ENCODE results near the gene C20orf204. TPM values are rescaled to one million over a fixed set of nuclear protein-coding genes. Genes with fewer than 3 reads are reported as not detected.
A peak's percentile ranks its signal among the peaks of the same experiment; 100 is the strongest.

The C20orf204 gene
- total and polyA plus RNA-seq, 2 experiments from 2014 or later, result 0.14 to 0.32 TPM

DNA sequence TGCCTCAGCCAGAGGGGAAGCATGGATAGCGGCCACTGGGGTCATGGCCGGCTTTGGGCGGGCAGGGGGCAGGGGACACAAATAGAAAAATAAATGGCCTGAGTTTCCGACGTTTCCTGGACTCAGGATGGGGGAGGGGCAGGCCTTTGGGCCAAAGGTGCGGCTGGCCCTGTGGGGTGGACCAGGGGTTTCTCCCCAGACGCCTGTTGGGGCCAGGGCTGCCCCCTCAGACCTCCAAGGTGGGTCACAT, 20.6 kb downstream of the C20orf204 start:
- no peaks in the 10 kb centered on the region for H3K4me1 ChIP-seq (ENCODE audit: insufficient read depth)
- H3K4me3 ChIP-seq, result no peak overlapping the region

DNA sequence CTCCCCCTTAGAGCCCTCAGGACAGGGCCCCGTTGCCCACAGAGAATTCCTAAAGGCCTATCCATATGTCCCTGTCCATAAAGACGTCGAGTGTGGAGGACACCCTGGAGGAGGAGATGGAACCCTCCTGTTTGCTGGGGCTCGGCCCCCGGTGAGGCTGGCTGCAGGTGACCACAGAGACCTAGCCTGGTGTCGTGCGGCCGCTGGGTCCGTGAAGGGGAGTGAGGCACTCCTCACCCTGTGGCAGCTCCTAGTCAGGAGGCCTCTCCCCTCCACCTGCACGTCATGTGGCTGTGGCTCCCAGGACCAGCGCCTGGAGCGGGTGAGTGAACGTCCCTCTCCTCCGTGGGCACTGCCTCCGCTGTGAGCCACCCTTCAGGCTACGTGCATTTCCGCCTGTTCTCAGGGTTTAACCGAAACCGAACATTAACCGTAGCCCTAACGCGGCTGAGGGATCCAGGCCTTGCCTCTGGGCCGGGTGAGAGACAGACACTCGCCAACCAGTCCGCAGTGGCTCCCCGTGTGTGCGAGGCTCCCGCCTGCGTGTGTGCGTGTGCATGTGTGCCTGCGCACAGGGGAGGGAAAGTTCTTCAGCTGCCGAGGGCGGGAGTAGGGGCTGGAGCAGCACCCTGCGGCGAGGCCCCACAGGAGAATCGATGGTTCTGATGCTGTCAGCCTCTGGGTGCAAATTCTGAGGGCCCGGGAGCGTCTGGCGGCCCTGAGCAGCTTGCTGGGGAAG, 21.1 kb downstream of the C20orf204 start:
- in situ Hi-C loops (cut with MboI), result no loop called here
- no peak for DNase-seq
- Histone ChIP-seq H3K79me2 (ENCODE audit: insufficient read depth) (no peaks in the 10 kb centered on the region), H3K4me1 (ENCODE audit: insufficient read depth) (no peaks in the 10 kb centered on the region), H3F3A (ENCODE audit: insufficient read depth) (no peaks in the 10 kb centered on the region), H3K9ac (no peak overlapping the region), H3K27ac (no peak overlapping the region), H2AFZ (no peak overlapping the region), H3K36me3 (ENCODE audit: low read depth) (no peaks in the 10 kb centered on the region), H4K20me1 (ENCODE audit: insufficient read depth) (no peaks in the 10 kb centered on the region), H3K9me3 (ENCODE audit: low read depth) (no peaks in the 10 kb centered on the region), H3K27me3 (replicated peaks; ENCODE audit: insufficient read depth) (no peaks in the 10 kb centered on the region), H3K4me3 (no peak overlapping the region), H3K9me2 (ENCODE audit: insufficient read depth) (no peaks in the 10 kb centered on the region), H3K4me2 (ENCODE audit: unreplicated experiment) (no peak overlapping the region)
- 60 to 71% methylated on average over 33 to 39 of the region's 39 CpGs for WGBS, 2 experiments (ENCODE audit: low coverage in 1 of 2, low lambda C conversion rate in 2 of 2, missing lambda C conversion rate in 2 of 2)
- TF ChIP-seq EZH2phosphoT487 (IDR thresholded peaks at IDR 0.05; ENCODE audit: insufficient read depth, low read depth) (no peak), EZH2 (IDR thresholded peaks at IDR 0.05; ENCODE audit: insufficient read depth, poor library complexity, severe bottlenecking) (no peak)

More for the DNA sequence above, 20.6 kb downstream of the C20orf204 start:
- TF ChIP-seq EZH2 (IDR thresholded peaks at IDR 0.05; ENCODE audit: insufficient read depth, poor library complexity, severe bottlenecking), result no peak
- TF ChIP-seq EZH2phosphoT487 (IDR thresholded peaks at IDR 0.05; ENCODE audit: insufficient read depth, low read depth), result no peak
- Histone ChIP-seq H3K27me3 (replicated peaks; ENCODE audit: insufficient read depth) (no peaks in the 10 kb centered on the region), H4K20me1 (ENCODE audit: insufficient read depth) (no peaks in the 10 kb centered on the region), H3F3A (ENCODE audit: insufficient read depth) (no peaks in the 10 kb centered on the region), H2AFZ (no peak overlapping the region), H3K9me2 (ENCODE audit: insufficient read depth) (no peaks in the 10 kb centered on the region), H3K27ac (no peak overlapping the region), H3K36me3 (ENCODE audit: low read depth) (no peaks in the 10 kb centered on the region), H3K9ac (no peak overlapping the region), H3K4me2 (ENCODE audit: unreplicated experiment) (no peak overlapping the region), H3K9me3 (ENCODE audit: low read depth) (no peaks in the 10 kb centered on the region), H3K79me2 (ENCODE audit: insufficient read depth) (no peaks in the 10 kb centered on the region)
- WGBS, 2 experiments (ENCODE audit: low coverage in 1 of 2, low lambda C conversion rate in 2 of 2, missing lambda C conversion rate in 2 of 2), result 57 to 74% methylated on average over 6 to 7 of the region's 7 CpGs
- no peak for DNase-seq
- in situ Hi-C loops (cut with MboI), result no loop called here

- no peak overlapping the region for H3K9ac ChIP-seq
- no peaks in the 10 kb centered on the region for H3K9me3 ChIP-seq (ENCODE audit: low read depth)
- H3K27me3 ChIP-seq (replicated peaks; ENCODE audit: insufficient read depth), result no peaks in the 10 kb centered on the region
- TF ChIP-seq EZH2 (IDR thresholded peaks at IDR 0.05; ENCODE audit: insufficient read depth, poor library complexity, severe bottlenecking), result no peak
- TF ChIP-seq EZH2phosphoT487 (IDR thresholded peaks at IDR 0.05; ENCODE audit: insufficient read depth, low read depth), result no peak
- 0 out of 2 replicates have a peak, but pooled peaks cover 5% of the 10 kb centered on the region for H3K4me1 ChIP-seq (ENCODE audit: insufficient read depth)
- H3K36me3 ChIP-seq (ENCODE audit: low read depth), result no peaks in the 10 kb centered on the region
- no peak overlapping the region for H2AFZ ChIP-seq
- H3K79me2 ChIP-seq (ENCODE audit: insufficient read depth), result no peaks in the 10 kb centered on the region
- H3F3A ChIP-seq (ENCODE audit: insufficient read depth), result no peaks in the 10 kb centered on the region
- H3K9me2 ChIP-seq (ENCODE audit: insufficient read depth), result no peaks in the 10 kb centered on the region
- no peaks in the 10 kb centered on the region for H4K20me1 ChIP-seq (ENCODE audit: insufficient read depth)
- no peak overlapping the region for H3K27ac ChIP-seq
- no peak overlapping the region for H3K4me2 ChIP-seq (ENCODE audit: unreplicated experiment)
- 27 to 30% methylated on average over 28 to 33 of the region's 33 CpGs for WGBS, 2 experiments (ENCODE audit: low coverage in 1 of 2, low lambda C conversion rate in 2 of 2, missing lambda C conversion rate in 2 of 2)
- peak; percentile 69 for DNase-seq
- no peak overlapping the region for H3K4me3 ChIP-seq
- in situ Hi-C loops (cut with MboI), result no loop called here
These were observed 21.9 kb downstream of the C20orf204 start for GRCh38 chr20:64057628-64058498.

DNA sequence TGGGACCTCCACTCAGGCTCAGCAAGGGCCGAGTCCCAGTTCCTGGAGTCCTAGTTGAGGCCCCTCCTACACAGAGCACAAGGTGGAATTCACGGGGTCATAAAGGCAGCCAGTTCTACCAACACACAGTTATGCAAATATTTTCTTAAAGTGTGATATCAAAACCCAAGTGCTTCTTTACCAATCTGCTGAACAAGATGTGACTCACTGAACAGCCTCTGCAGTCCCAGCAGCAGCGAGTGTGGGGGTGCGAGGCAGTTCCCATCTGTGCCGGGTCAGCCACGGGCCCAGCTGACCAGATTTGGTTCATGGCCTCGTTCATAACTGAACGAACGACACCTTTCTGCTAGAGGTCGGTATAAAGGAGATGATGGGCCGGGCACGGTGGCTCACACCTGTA, 22.6 kb downstream of the C20orf204 start:
- 76 to 80% methylated on average over 12 of the region's 12 CpGs for WGBS, 2 experiments (ENCODE audit: low coverage in 1 of 2, low lambda C conversion rate in 2 of 2, missing lambda C conversion rate in 2 of 2)
- DNase-seq, result no peak
- H3K9me3 ChIP-seq (ENCODE audit: low read depth), result no peaks in the 10 kb centered on the region
- H3K27me3 ChIP-seq (replicated peaks; ENCODE audit: insufficient read depth), result no peaks in the 10 kb centered on the region
- in situ Hi-C loops (cut with MboI), result no loop called here
- H3K27ac ChIP-seq, result no peak overlapping the region
- no peaks in the 10 kb centered on the region for H4K20me1 ChIP-seq (ENCODE audit: insufficient read depth)
- no peak overlapping the region for H2AFZ ChIP-seq
- H3K4me1 ChIP-seq (ENCODE audit: insufficient read depth), result 0 out of 2 replicates have a peak, but pooled peaks cover 5% of the 10 kb centered on the region
- no peak overlapping the region for H3K9ac ChIP-seq
- no peaks in the 10 kb centered on the region for H3K36me3 ChIP-seq (ENCODE audit: low read depth)
- no peaks in the 10 kb centered on the region for H3F3A ChIP-seq (ENCODE audit: insufficient read depth)
- no peak overlapping the region for H3K4me2 ChIP-seq (ENCODE audit: unreplicated experiment)
- 0 out of 2 replicates have a peak, but pooled peaks cover 3% of the 10 kb centered on the region for H3K79me2 ChIP-seq (ENCODE audit: insufficient read depth)
- no peaks in the 10 kb centered on the region for H3K9me2 ChIP-seq (ENCODE audit: insufficient read depth)
- H3K4me3 ChIP-seq, result no peak overlapping the region
- no peak for TF ChIP-seq EZH2 (IDR thresholded peaks at IDR 0.05; ENCODE audit: insufficient read depth, poor library complexity, severe bottlenecking)
- TF ChIP-seq EZH2phosphoT487 (IDR thresholded peaks at IDR 0.05; ENCODE audit: insufficient read depth, low read depth), result no peak
